Testis (tissue), 2 donors: ENCODE measurements around the gene PPP3R1.

Source experiments
- POLR2A ChIP-seq: fragments of 450-650 bp; IDR thresholded peaks from one replicate; pipeline ENCODE4 v1.6.1; 2017; ENCODE audit warnings: antibody characterized with exemption, mild to moderate bottlenecking, moderate library complexity
- TF ChIP-seq, protein P1 (sequence below), 3 experiments: fragments of 450-650 bp in 2 of 3; fragments of 200-600 bp in 1 of 3; sonication (generic) in 1 of 3; IDR thresholded peaks; one replicate each; pipeline ENCODE4 v1.5.1; 2016 to 2019; ENCODE audit warnings: antibody characterized with exemption in 3 of 3, mild to moderate bottlenecking in 2 of 3, moderate library complexity in 1 of 3

DNA sequence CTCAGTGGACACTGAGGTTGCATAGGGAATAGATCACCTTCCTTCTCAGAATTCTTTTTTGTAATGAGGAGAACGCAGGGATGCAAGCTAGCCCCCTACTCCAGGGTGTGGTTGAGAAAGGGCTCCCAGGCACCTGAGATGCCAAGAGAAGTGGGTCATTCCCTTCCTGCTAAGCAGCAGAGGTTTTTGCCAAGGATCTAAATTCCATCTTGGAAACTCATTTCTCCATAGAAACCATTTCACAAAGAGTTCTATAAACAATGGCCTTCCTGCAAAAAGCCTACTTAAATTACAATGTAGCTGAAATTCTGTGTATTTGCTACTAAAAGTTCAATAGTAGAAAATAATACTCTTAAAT, 3.7 kb upstream of the PPP3R1 start:
- TF ChIP-seq, protein P1, sequence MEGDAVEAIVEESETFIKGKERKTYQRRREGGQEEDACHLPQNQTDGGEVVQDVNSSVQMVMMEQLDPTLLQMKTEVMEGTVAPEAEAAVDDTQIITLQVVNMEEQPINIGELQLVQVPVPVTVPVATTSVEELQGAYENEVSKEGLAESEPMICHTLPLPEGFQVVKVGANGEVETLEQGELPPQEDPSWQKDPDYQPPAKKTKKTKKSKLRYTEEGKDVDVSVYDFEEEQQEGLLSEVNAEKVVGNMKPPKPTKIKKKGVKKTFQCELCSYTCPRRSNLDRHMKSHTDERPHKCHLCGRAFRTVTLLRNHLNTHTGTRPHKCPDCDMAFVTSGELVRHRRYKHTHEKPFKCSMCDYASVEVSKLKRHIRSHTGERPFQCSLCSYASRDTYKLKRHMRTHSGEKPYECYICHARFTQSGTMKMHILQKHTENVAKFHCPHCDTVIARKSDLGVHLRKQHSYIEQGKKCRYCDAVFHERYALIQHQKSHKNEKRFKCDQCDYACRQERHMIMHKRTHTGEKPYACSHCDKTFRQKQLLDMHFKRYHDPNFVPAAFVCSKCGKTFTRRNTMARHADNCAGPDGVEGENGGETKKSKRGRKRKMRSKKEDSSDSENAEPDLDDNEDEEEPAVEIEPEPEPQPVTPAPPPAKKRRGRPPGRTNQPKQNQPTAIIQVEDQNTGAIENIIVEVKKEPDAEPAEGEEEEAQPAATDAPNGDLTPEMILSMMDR (IDR thresholded peaks at IDR 0.05) = no peak
- no peak for TF ChIP-seq POLR2A
